GM10266 (cell line): ENCODE measurements around the gene TM4SF18.
"Not testable (repeated sequence)": the region's sequence is repeated elsewhere in the genome, so short reads cannot be mapped to it uniquely, and the experiment has no call there.

Source experiments
- DNase-seq: peaks from one replicate; pipeline ENCODE4 v3.0.0; 2012; ENCODE audit errors: extremely low spot score
- CTCF ChIP-seq: IDR thresholded peaks from 2 replicates; pipeline ENCODE4 v1.5.1; 2012; ENCODE audit warnings: mild to moderate bottlenecking, low read depth; ENCODE audit not compliant: control insufficient read depth, insufficient read depth; ENCODE audit errors: missing control alignments

Gene TM4SF18

GRCh38 chr3:149333176-149333859 lies at the start of gene TM4SF18:
Gene TM4SF18 (minus strand): TSS chr3:149333636. CDS start chr3:149333382, 254 bp downstream.
- no peak for DNase-seq

GRCh38 chr3:149382518-149382917 lies 49.1 kb upstream of the TM4SF18 start:
- DNase-seq, result no peak
- no peak for TF ChIP-seq CTCF

More at GRCh38 chr3:149333176-149333859, at the start of gene TM4SF18:
- no peak for TF ChIP-seq CTCF

GRCh38 chr3:149382101-149382467 lies 48.6 kb upstream of the TM4SF18 start:
- no peak for TF ChIP-seq CTCF
- peak; percentile 60 for DNase-seq

- no peak for DNase-seq
- TF ChIP-seq CTCF, result no peak
Measured at GRCh38 chr3:149381173-149382100, 48.0 kb upstream of the TM4SF18 start.

- not testable (repeated sequence) for DNase-seq
Measured at GRCh38 chr3:149380220-149380619, 46.8 kb upstream of the TM4SF18 start.

GRCh38 chr3:149378478-149379309 lies 45.3 kb upstream of the TM4SF18 start:
- no peak for DNase-seq
- no peak for TF ChIP-seq CTCF
